ENCODE results near the gene ACTG1.
A peak's percentile ranks its signal among the peaks of the same experiment; 100 is the strongest.
"Not testable (repeated sequence)": the region's sequence is repeated elsewhere in the genome, so short reads cannot be mapped to it uniquely, and the experiment has no call there.

The ACTG1 gene

GRCh38 chr17:81531998-81532404 lies 19.4 kb upstream of the ACTG1 start:
- DNase-seq (ENCODE audit: low spot score in 2 of 2); H3K9me3 Mint-ChIP-seq; H3K4me1 Mint-ChIP-seq; ATAC-seq (ENCODE audit: low read depth); H3K27me3 Mint-ChIP-seq; H3K36me3 Mint-ChIP-seq; H3K4me3 Mint-ChIP-seq; H3K27ac Mint-ChIP-seq: not testable (repeated sequence)

DNA sequence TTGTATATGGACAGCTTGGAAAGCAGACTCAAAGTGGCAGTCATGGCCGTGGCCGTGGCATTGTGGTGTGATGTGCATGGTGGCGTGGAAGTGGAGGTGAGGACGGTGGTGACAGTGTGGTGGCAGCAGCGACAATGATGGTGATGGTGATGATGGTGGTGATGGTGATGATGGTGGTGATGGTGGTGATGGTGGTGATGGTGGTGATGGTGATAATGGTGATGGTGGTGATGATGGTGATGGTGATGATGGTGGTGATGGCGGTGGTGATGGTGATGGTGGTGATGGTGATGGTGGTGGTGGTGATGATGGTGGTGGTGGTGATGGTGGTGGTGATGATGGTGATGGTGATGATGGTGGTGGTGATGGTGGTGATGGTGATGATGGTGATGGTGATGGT lies 18.4 kb upstream of the ACTG1 start:
- not testable (repeated sequence) for H3K9me3 Mint-ChIP-seq; DNase-seq (ENCODE audit: low spot score in 2 of 2); H3K27ac Mint-ChIP-seq; H3K27me3 Mint-ChIP-seq; H3K4me1 Mint-ChIP-seq; H3K4me3 Mint-ChIP-seq; ATAC-seq (ENCODE audit: low read depth); H3K36me3 Mint-ChIP-seq

DNA sequence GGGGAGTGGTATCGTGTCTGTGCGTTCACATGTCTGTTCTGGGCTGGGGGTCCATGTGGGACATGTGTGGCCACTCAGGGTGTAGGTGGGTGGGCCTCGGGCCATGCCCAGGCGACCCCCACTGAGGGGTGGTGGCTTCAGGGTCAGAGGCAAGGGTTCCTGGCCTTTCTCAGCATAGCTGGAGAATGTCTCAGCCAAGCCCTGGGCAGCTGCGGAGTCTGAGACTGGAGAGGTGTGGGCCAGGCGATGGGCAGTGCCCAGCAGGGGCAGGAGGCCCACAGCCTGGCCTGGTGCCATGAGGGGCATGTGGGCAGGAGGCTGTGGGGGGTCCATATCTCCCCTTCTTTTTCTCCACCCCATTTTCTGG lies 16.8 kb upstream of the ACTG1 start:
- H3K27me3 Mint-ChIP-seq: peaks cover 6% of the 10 kb centered on the region

DNA sequence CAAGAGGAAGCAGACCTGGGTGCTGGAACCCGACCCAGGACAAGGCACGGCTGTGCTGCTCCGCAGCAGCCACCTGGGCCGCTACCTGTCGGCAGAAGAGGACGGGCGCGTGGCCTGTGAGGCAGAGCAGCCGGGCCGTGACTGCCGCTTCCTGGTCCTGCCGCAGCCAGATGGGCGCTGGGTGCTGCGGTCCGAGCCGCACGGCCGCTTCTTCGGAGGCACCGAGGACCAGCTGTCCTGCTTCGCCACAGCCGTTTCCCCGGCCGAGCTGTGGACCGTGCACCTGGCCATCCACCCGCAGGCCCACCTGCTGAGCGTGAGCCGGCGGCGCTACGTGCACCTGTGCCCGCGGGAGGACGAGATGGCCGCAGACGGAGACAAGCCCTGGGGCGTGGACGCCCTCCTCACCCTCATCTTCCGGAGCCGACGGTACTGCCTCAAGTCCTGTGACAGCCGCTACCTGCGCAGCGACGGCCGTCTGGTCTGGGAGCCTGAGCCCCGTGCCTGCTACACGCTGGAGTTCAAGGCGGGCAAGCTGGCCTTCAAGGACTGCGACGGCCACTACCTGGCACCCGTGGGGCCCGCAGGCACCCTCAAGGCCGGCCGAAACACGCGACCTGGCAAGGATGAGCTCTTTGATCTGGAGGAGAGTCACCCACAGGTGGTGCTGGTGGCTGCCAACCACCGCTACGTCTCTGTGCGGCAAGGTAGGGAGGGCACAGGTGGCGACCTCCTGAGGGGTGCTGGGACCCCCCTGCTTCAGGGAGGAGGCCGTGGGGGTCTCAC lies 16.2 kb upstream of the ACTG1 start:
- H3K4me1 Mint-ChIP-seq: peaks cover 6% of the 10 kb centered on the region
- H3K27ac Mint-ChIP-seq: no peak overlapping the region
- no peak for ATAC-seq (ENCODE audit: low read depth)
- H3K9me3 Mint-ChIP-seq: no peaks in the 10 kb centered on the region
- no peak overlapping the region for H3K4me3 Mint-ChIP-seq
- DNase-seq (ENCODE audit: low spot score in 2 of 2): no peak
- H3K36me3 Mint-ChIP-seq: no peaks in the 10 kb centered on the region
- peaks cover 6% of the 10 kb centered on the region for H3K27me3 Mint-ChIP-seq

More for the DNA sequence above, 16.8 kb upstream of the ACTG1 start:
- DNase-seq (ENCODE audit: low spot score in 2 of 2) (no peak), ATAC-seq (ENCODE audit: low read depth) (no peak)
- Mint-ChIP-seq H3K9me3 (no peaks in the 10 kb centered on the region), H3K36me3 (no peaks in the 10 kb centered on the region), H3K27ac (no peak overlapping the region), H3K4me3 (no peak overlapping the region), H3K4me1 (peaks cover 8% of the 10 kb centered on the region)

DNA sequence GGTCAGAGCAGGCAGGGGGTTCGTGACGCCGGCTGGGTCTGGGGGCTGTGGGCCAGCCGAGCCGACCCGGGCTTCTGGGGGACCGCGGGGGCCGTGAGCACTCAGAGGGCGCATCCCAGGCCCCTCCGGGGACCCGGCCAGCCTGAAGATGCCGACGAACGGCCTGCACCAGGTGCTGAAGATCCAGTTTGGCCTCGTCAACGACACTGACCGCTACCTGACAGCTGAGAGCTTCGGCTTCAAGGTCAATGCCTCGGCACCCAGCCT lies 15.7 kb upstream of the ACTG1 start:
- Mint-ChIP-seq H3K27me3 (peaks cover 6% of the 10 kb centered on the region), H3K4me3 (no peak overlapping the region), H3K27ac (no peak overlapping the region), H3K36me3 (no peaks in the 10 kb centered on the region), H3K9me3 (no peaks in the 10 kb centered on the region), H3K4me1 (peaks cover 3% of the 10 kb centered on the region)
- ATAC-seq (ENCODE audit: low read depth) (no peak), DNase-seq (ENCODE audit: low spot score in 2 of 2) (no peak)

GRCh38 chr17:81527591-81528383 lies 15.2 kb upstream of the ACTG1 start, which contains the start of gene FSCN2:
Gene FSCN2 (plus strand): TSS chr17:81528377. CDS start chr17:81528532, 155 bp downstream.
- no peak for DNase-seq (ENCODE audit: low spot score in 2 of 2)
- ATAC-seq (ENCODE audit: low read depth): no peak
- H3K9me3 Mint-ChIP-seq: no peaks in the 10 kb centered on the region
- peaks cover 6% of the 10 kb centered on the region for H3K27me3 Mint-ChIP-seq
- no peaks in the 10 kb centered on the region for H3K36me3 Mint-ChIP-seq
- peaks cover 2% of the 10 kb centered on the region for H3K4me1 Mint-ChIP-seq
- no peak within 1 kb of the TSS for H3K27ac Mint-ChIP-seq
- no peak within 1 kb of the TSS for H3K4me3 Mint-ChIP-seq

DNA sequence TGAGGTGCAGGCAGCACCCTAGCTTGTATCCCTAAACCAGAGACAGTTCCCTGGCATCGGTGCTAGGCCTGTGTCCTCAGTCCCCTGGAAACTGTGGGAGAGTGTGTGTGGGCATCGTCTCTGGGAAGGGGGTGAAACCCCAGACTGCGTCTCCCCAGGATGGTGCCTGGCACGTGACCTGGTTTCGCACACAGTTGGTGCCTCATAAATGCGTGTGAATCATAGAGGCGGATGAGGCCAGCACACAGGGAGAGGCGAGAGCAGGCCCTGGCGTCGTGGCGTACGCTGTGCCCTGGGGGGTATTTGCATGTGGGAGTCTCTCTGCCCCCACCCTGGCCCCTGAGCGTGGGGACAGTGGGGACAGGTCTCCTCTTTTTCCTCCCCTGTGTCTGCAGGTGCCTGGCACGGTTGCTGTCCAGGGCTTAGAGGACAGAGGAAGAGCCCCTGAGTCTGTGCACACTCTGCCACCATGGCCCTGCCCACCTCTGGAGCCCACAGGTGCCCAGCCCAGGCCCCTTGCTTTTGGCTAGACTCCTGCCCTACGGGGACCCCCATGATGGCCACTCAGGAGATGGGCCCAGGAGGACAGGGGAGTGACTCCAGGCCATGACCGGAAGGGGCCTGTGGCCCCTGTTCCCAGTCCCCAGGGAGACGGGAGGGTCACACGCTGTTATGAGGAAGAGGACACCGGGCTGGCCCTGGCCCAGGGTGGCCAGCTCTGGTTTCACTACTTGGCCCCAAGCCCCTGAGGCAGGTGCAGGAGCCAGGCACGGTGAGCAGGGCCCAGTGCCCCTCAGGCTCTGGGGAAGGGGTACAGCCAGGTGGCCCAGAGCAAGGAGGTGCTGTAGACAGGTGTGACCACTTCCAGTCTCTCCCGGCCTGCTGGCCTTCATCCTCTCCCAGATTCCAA lies 14.3 kb upstream of the ACTG1 start:
- Mint-ChIP-seq H3K9me3 (no peaks in the 10 kb centered on the region), H3K36me3 (no peaks in the 10 kb centered on the region), H3K4me1 (peaks cover 2% of the 10 kb centered on the region), H3K4me3 (no peak overlapping the region), H3K27ac (no peak overlapping the region), H3K27me3 (peaks cover 6% of the 10 kb centered on the region)
- DNase-seq (ENCODE audit: low spot score in 2 of 2) (no peak), ATAC-seq (ENCODE audit: low read depth) (no peak)

DNA sequence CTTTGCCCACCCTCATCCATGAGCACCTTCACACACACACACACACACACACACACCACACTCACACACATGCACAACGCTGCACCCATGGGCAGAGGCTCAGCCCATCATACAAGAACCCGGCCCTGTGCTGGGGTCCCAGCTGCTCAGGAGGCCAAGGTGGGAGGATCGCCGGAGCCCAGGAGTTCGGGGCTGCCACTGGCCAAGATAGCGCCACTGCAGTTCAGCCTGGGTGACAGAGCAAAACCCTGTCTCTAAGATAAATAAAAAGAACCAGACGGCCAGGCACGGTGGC lies 12.2 kb upstream of the ACTG1 start:
- no peak overlapping the region for H3K27ac Mint-ChIP-seq
- H3K4me3 Mint-ChIP-seq: no peak overlapping the region
- H3K9me3 Mint-ChIP-seq: no peaks in the 10 kb centered on the region
- no peak for ATAC-seq (ENCODE audit: low read depth)
- DNase-seq (ENCODE audit: low spot score in 2 of 2): no peak
- peaks cover 6% of the 10 kb centered on the region for H3K27me3 Mint-ChIP-seq
- peaks cover 8% of the 10 kb centered on the region for H3K4me1 Mint-ChIP-seq
- H3K36me3 Mint-ChIP-seq: no peaks in the 10 kb centered on the region

DNA sequence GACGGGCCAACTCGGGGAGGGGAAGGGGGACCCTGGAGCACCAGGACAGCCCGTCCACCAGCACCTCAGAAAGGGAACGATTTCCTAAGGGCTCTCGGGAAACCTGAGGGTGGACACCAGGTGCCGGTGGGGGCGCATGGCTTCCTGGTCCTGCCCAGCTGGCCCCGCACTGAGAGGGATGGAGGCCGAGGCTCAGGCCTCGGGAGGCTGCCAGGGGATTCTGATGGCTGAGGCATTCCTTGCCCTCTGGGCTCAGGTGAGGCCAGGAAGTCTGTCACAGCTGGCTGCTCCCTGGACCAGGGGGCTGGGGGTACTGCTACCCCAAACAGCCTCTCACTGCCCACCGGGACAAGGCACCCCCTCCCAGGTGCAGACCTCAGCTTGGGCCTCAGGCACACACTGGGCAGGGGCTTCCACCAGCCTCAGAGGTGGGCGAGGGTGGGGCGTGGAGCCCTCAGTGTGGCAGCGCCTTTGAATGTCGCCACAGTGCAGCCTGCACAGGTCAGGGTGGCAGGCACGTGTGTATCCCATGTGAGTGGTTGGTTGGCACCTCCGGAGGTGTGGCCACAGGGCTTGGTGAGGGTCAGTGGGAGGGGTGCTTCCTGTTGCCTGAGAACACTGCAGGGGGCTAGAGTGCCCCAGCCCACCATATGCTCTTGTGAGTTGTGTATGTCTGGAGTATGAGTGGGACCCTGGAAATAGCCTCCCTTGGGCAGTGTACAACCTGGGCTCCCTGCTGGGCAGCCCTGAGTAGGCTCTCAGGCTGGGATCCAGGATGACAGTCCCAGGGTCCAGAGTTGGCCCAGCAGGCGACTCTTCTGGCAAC lies 11.7 kb upstream of the ACTG1 start:
- Mint-ChIP-seq H3K36me3 (no peaks in the 10 kb centered on the region), H3K4me1 (peaks cover 8% of the 10 kb centered on the region), H3K4me3 (no peak overlapping the region), H3K9me3 (no peaks in the 10 kb centered on the region), H3K27ac (no peak overlapping the region), H3K27me3 (peaks cover 6% of the 10 kb centered on the region)
- no peak for ATAC-seq (ENCODE audit: low read depth)
- no peak for DNase-seq (ENCODE audit: low spot score in 2 of 2)

- H3K4me1 Mint-ChIP-seq: peaks cover 8% of the 10 kb centered on the region
- no peak for DNase-seq (ENCODE audit: low spot score in 2 of 2)
- no peak for ATAC-seq (ENCODE audit: low read depth)
- no peaks in the 10 kb centered on the region for H3K36me3 Mint-ChIP-seq
- H3K9me3 Mint-ChIP-seq: no peaks in the 10 kb centered on the region
- peaks cover 6% of the 10 kb centered on the region for H3K27me3 Mint-ChIP-seq
- H3K27ac Mint-ChIP-seq: no peak overlapping the region
- H3K4me3 Mint-ChIP-seq: no peak overlapping the region
Measured at GRCh38 chr17:81523402-81524038, 10.9 kb upstream of the ACTG1 start.

- no peak for ATAC-seq (ENCODE audit: low read depth)
- H3K4me3 Mint-ChIP-seq: no peak overlapping the region
Measured at GRCh38 chr17:81522491-81523401, 10.1 kb upstream of the ACTG1 start.

DNA sequence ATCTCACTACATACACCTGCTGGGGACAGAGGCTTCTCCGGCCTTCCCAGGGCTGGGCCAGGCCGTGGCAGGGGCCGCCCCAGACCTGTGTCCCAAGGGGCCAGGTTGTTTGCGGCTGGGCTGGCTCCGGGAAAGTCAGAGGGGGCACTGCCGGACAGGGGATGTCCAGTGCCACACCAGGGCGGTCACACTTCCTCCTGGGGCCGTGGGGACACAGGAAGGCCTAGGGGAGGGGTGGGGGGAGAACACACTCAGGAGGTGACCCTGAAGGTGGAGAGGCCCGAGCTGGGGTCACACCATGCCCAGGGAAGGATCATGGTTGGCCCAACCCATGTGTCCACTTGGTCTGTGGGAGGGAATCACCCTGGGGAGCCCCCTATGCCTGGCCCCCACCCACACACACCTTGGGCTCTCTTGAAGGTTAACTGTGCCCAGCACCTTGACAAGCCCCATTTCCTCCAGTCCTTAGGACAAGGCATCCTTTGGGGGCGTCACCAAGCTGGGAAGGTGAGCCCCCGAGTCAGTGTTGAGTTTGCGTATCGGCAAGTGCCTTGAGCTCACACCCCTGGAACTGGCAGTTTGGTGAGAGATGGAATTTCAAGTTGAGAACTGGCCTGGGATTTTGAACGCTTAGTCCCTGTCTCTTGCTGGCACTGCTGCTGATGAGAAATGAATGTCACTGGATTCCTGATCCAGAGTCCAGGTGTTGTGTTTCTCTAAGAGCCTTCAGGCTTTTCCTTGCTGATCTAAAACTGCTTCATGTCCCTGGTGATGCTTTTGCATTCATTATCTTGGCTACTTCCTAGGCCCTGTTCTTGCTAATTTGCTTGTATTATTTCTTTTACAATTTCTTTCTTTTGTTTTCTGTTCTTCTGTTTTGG lies 7.7 kb upstream of the ACTG1 start:
- no peaks in the 10 kb centered on the region for H3K36me3 Mint-ChIP-seq
- ATAC-seq (ENCODE audit: low read depth) (no peak), DNase-seq (ENCODE audit: low spot score in 2 of 2) (no peak)
- peak overlapping the region; percentile 85 for H3K4me3 Mint-ChIP-seq
- H3K27me3 Mint-ChIP-seq: peaks cover 1% of the 10 kb centered on the region
- H3K9me3 Mint-ChIP-seq: no peaks in the 10 kb centered on the region
- H3K27ac Mint-ChIP-seq: no peak overlapping the region
- peaks cover 26% of the 10 kb centered on the region for H3K4me1 Mint-ChIP-seq

More at GRCh38 chr17:81522491-81523401, 10.1 kb upstream of the ACTG1 start:
- H3K9me3 Mint-ChIP-seq: no peaks in the 10 kb centered on the region
- no peak overlapping the region for H3K27ac Mint-ChIP-seq
- peaks cover 13% of the 10 kb centered on the region for H3K4me1 Mint-ChIP-seq
- no peaks in the 10 kb centered on the region for H3K36me3 Mint-ChIP-seq
- no peak for DNase-seq (ENCODE audit: low spot score in 2 of 2)
- peaks cover 6% of the 10 kb centered on the region for H3K27me3 Mint-ChIP-seq
